GM18909 (cell line): ENCODE results near the gene ZKSCAN5.
"Not testable (repeated sequence)": the region's sequence is repeated elsewhere in the genome, so short reads cannot be mapped to it uniquely, and the experiment has no call there.

ENCODE experiments used
- ATAC-seq: cut with Tn5 transposase; IDR thresholded peaks from one replicate; pipeline ENCODE4 v1.9.1; 2021; ENCODE audit warnings: mild to moderate bottlenecking; ENCODE audit not compliant: unreplicated experiment, poor library complexity

The ZKSCAN5 gene

GRCh38 chr7:99551334-99551733 is 46.9 kb downstream of the ZKSCAN5 start:
- ATAC-seq: no peak

DNA sequence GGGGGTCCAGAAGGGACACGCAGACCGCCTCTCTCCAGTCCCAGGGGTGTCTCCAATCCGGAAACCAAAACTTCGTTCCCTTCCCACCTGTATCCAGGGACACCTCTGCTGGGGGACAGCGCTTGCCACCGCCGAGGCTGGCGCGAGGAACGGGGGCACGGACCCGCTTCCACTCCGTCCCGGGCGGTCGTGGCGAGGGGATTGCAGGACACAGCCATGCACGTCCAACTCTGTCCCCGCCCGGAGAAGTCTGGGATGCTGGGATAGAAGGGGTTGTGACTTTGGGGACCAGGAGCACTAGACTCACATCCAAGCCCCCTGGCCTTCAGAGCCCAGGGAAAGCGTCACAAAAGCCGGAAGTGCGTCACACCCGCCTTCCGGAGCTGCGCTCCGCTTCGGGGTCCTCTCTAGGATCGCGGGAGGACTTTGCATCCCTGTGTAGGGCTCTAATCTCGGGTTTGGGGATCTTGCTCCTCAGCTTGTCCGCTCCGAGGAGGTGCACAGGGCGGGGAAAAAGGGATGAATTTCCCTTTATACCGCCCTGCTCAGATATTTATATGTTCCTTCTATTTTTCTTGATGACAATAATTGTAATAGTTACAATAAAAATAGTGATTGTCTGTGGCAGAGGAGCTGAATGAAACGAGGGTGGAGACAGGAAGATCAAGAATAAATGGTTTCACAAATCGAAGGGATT is 47.5 kb downstream of the ZKSCAN5 start, which contains the start of gene FAM200A:
FAM200A (minus strand) TSS at position 348 of the 697 bp plus-strand sequence. CDS start 3,707 bp downstream, outside the sequence.
- ATAC-seq: peak; percentile 91

GRCh38 chr7:99553039-99553438 is 48.6 kb downstream of the ZKSCAN5 start:
- ATAC-seq: no peak

DNA sequence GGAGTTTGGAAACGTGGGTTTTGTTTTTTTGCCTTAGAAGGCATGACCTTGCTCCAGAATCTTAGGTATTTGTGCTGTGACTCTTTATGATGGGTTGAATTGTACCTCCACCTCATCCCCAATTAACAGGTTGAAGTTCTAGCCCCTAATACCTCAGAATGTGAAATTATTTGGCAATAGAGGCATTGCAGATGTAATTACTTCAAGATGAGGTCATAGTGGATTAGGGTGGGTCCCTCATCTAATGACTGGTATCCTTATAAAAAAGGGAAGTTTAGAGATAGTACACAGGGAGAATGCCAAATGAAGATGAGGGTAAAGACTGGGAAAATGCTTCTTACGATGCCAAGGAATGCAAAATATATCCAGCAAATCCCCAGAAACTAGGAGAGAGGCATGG is 50.5 kb downstream of the ZKSCAN5 start:
- no peak for ATAC-seq

GRCh38 chr7:99557196-99557607 is 52.7 kb downstream of the ZKSCAN5 start:
- ATAC-seq: no peak

- peak; percentile 57 for ATAC-seq
Observed at GRCh38 chr7:99557940-99558305, 53.5 kb downstream of the ZKSCAN5 start.

DNA sequence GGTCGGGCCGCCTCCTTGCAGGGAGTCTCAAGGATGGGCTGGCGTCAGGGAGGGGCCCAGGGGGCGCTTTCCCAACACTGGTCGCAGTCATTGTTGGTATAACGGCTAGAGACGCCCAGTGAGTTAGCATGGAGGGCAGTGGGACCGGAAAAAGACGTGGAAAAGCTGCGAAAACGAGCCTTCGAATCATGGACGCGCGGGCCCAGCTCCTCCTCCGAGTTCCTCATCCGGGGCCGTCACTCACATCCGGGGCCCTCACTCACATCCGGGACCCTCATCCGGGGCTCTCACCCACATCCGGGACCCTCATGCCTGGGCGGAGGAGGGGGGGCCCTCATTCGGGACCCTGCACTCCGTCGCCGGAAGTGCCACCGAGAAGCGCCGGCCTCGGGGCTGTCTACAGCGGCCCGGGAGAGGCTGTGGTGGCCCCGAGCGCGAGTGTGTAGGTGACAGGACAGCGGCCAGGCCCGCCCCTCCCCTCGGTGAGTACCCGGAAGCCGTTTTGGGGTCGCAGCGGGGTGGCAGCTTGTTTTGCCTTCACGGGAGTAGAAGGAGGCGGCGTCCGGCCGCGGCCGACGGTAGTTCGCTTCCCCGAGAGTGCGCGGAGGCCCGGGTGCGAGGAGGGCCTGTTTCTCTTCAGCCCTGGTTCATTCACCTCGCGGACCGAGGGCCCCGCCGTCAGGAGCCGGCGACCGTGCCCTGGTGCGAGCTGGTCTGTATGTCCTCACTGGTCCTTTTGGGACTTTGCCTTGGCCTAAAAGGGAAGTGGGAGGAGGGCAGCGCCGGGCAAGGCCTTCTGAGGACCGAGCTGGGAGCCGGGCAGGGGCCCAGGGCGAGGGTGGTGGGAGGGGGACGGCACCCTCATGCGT is 54.1 kb downstream of the ZKSCAN5 start, which contains the start of gene ZNF655:
ZNF655 (plus strand) TSS at position 337 of the 869 bp plus-strand sequence. CDS start 1,918 bp downstream, outside the sequence.
- peak; percentile 75 for ATAC-seq

DNA sequence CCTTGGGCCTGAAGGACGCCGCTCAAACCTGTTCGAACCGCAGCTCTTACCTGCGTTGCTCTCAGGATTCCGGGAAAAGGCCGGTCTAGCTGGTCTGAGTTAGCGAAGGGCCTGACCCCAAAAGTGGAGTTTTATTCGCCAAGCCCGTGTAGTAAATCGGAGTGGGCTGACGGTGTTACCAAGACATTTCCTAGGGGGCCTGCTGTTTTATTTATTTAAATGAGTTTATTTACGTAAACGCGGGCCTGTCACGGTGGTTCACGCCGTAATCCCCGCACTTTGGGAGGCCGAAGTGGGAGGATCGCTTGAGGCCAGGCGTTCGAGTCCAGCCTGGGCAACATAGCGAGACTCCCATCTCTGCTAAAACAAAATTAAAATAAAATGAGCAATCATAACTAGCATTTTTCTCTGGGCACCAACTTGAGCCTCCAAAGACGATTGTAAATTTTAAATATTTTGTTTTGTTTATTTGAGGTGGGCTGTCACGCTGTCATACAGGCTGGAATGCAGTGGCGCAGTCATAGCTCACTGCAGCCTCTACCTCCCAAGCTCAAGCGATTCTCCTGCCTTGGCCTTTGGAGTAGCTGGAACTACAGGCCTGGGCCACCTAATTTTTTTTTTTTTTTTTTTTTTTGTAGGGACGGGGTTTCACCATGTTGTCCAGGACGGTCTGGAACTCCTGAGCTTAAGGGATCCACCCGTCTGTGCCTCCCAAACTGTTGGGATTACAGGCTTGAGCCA is 54.9 kb downstream of the ZKSCAN5 start:
- no peak for ATAC-seq

- ATAC-seq: no peak
Observed at GRCh38 chr7:99560834-99561736, 56.6 kb downstream of the ZKSCAN5 start.

DNA sequence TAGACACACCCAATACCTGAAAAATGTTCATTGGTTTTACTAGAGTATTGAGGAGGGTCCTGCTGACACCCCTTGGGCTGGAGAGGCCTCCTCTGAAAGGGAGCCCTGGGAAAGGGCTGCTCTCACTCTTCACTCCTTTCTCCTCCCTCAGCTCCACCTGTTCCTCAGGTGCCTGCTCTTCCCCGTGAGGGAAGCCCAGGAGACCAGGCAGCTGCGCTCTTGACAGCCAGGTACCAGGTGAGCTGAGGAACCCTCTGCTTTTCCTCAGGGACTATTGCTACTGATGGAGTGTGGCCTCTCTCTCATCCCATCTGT is 57.2 kb downstream of the ZKSCAN5 start:
- ATAC-seq: no peak

DNA sequence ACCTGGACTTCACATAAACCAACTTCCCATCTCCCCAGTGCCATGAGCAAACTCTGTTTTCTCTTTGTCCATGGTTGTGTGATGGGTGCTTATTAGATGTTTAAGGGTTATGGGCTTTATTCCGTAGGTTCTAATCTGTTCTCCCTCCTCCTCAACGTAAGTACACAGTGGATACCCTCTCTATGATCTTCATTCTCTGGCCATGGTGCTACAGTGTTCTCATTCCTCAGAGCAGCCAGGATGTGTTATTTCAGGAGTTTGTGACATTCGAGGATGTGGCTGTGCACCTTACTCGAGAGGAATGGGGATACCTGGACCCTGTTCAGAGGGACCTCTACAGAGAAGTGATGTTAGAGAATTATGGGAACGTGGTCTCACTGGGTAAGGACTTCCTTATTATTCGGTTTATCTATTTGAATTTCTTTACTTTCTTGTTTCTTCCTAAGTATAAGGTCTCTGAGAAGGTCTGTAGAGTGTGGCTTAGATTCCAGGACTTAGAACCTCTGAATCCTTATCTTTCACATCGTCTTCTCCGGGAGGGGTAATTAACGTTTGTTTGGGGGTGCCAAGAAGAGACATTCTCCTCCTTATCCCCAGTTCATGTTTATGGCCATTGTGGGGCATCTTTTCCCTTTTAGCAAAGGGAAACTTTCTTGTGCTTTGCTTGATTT is 57.8 kb downstream of the ZKSCAN5 start:
- no peak for ATAC-seq

DNA sequence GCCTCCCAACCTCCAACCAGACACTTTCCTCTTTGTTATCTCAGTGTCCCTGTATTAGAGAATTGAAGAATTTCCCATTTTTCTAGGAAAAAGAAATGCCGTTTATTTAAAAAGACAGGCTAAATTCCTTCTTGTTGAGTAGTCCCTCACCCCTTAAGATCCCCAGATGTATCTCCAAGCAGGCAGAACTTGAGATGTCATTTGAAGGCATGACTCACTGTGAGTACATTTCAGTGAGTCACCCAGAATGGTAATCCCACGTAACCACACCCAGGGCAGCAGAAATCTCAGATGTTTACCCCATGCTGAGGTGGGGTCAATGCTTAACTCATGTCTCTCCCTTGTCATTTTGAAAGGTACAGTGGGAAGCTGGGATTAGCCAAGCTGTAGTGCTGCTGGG is 58.4 kb downstream of the ZKSCAN5 start:
- ATAC-seq: no peak

DNA sequence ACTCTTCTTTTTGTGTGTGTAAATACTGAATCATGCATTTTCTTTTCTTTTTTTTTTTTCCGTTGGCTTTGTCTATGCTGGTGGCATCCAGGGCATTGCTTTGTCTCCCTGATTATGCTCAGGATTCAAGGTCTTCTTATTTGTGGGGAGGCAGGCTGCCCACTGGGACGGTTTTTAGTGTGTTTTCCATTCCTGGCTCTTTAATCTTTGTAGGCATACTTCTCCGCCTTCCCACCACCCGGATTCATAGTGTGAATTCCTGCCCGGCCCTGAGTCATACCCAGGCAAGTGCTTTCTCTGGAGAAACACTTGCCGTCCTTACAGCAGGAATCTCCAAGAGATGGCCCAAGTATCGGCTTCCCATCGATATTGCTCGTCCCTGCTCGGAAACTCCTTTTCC is 59.2 kb downstream of the ZKSCAN5 start:
- ATAC-seq: no peak

DNA sequence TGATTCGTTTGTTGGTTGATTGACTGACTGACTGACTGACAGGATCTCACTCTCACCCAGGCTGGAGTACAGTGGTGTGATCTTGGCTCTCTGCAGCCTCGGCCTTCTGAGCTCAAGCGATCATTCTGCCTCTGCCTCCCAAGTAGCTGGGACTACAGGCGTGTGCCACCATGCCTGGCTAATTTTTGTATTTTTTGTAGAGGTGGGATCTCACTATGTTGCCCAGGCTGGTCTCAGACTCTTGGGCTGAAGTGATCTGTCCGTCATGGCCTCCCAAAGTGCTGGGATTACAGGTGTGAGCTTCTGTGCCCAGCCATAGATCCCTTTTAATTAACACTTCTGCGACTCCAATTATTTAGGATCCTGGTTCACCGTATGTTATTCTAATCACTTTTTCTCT is 64.3 kb downstream of the ZKSCAN5 start:
- ATAC-seq: not testable (repeated sequence)

GRCh38 chr7:99571768-99572167 is 67.3 kb downstream of the ZKSCAN5 start:
- no peak for ATAC-seq

DNA sequence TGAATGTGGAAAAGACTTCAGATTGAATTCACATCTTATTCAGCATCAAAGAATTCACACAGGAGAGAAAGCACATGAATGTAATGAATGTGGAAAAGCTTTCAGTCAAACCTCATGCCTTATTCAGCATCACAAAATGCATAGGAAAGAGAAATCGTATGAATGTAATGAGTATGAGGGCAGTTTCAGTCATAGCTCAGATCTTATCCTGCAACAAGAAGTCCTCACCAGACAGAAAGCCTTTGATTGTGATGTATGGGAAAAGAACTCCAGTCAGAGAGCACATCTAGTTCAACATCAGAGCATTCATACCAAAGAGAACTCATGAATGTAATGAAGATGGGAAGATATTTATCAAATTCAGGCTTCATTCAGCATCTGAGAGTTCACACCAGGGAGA is 68.8 kb downstream of the ZKSCAN5 start:
- ATAC-seq: no peak

- ATAC-seq: no peak
Observed at GRCh38 chr7:99576251-99576650, 71.8 kb downstream of the ZKSCAN5 start.

DNA sequence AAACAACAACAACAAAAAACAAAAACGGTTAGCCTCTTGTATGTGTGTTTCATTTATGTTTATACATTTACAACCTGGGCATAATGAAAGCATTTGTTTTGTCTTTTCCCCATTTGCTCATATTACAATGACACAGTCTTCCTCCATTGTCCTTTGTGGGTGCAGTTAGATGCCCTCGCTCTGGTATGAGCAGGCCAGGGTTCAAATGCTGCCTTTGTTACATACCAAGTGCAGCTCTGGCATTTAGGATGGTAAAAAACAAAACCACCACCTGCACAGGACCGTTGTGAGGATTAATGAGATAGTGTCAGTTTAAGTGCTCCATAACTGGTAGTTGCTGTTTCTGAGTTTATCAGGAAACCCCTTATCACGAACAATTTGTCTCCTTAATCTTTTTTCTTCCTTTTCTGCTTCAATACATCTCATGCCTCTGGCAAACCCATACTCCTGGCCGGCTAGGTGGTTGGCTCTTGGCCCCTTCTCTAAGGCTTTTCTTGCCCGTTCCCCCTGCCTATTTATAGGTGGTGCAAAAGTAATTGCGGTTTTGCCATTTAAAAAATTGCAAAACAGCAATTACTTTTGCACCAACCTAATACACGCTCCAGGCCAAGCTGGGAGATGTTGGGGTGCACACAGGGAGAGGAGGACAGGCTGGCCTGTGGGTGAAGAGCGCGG is 75.0 kb downstream of the ZKSCAN5 start:
- ATAC-seq: no peak
